IMR-90 (cell line): ENCODE measurements around the gene ST3GAL3.

ENCODE experiments used
- BHLHE40 ChIP-seq: fragments of 150-350 bp; IDR thresholded peaks from 2 replicates; pipeline ENCODE4 v1.6.1; 2016; ENCODE audit warnings: mild to moderate bottlenecking, low read depth, low read length
- CEBPB ChIP-seq: IDR thresholded peaks from 2 replicates; pipeline ENCODE4 v1.6.1; 2012; ENCODE audit warnings: low read depth, low read length, improper control_type of control experiment
- FOS ChIP-seq: fragments of 150-350 bp; IDR thresholded peaks from 2 replicates; pipeline ENCODE4 v1.6.1; 2016; ENCODE audit warnings: low read depth, low read length
- MAFK ChIP-seq: IDR thresholded peaks from 2 replicates; pipeline ENCODE4 v1.6.1; 2012; ENCODE audit warnings: low read depth, low read length, improper control_type of control experiment
- MAZ ChIP-seq: IDR thresholded peaks from 2 replicates; pipeline ENCODE4 v1.6.1; 2012; ENCODE audit warnings: low read depth, mild to moderate bottlenecking, low read length, improper control_type of control experiment, moderate library complexity, borderline replicate concordance
- POLR2A ChIP-seq: IDR thresholded peaks from 2 replicates; pipeline ENCODE4 v1.6.1; 2012; ENCODE audit warnings: mild to moderate bottlenecking, low read depth, low read length
- RAD21 ChIP-seq: IDR thresholded peaks from 2 replicates; pipeline ENCODE4 v1.6.1; 2012; ENCODE audit warnings: low read length, improper control_type of control experiment
- RCOR1 ChIP-seq: IDR thresholded peaks from 2 replicates; pipeline ENCODE4 v1.6.1; 2012; ENCODE audit warnings: mild to moderate bottlenecking, low read length, improper control_type of control experiment; ENCODE audit not compliant: insufficient replicate concordance
- RFX5 ChIP-seq: IDR thresholded peaks from 2 replicates; pipeline ENCODE4 v1.8.0; 2012; ENCODE audit warnings: low read depth, mild to moderate bottlenecking, low read length, moderate library complexity
- SMC3 ChIP-seq: fragments of 150-350 bp; IDR thresholded peaks from 2 replicates; pipeline ENCODE4 v1.6.1; 2016; ENCODE audit warnings: low read depth, mild to moderate bottlenecking, antibody characterized with exemption, low read length, moderate library complexity
- TF ChIP-seq, protein P1 (sequence below): conservative IDR thresholded peaks from 2 replicates; pipeline ENCODE4 v1.5.1; 2012; ENCODE audit warnings: mild to moderate bottlenecking, low read depth, low read length, improper control_type of control experiment
- TF ChIP-seq, protein P2 (sequence below): fragments of 150-350 bp; IDR thresholded peaks from 2 replicates; pipeline ENCODE4 v1.6.1; 2016; ENCODE audit warnings: low read depth, mild to moderate bottlenecking, low read length, moderate library complexity, borderline replicate concordance
- TF ChIP-seq, protein P3 (sequence below): fragments of 150-350 bp; IDR thresholded peaks from 2 replicates; pipeline ENCODE4 v1.6.1; 2017; ENCODE audit warnings: mild to moderate bottlenecking, antibody characterized with exemption, low read length, low read depth

DNA sequence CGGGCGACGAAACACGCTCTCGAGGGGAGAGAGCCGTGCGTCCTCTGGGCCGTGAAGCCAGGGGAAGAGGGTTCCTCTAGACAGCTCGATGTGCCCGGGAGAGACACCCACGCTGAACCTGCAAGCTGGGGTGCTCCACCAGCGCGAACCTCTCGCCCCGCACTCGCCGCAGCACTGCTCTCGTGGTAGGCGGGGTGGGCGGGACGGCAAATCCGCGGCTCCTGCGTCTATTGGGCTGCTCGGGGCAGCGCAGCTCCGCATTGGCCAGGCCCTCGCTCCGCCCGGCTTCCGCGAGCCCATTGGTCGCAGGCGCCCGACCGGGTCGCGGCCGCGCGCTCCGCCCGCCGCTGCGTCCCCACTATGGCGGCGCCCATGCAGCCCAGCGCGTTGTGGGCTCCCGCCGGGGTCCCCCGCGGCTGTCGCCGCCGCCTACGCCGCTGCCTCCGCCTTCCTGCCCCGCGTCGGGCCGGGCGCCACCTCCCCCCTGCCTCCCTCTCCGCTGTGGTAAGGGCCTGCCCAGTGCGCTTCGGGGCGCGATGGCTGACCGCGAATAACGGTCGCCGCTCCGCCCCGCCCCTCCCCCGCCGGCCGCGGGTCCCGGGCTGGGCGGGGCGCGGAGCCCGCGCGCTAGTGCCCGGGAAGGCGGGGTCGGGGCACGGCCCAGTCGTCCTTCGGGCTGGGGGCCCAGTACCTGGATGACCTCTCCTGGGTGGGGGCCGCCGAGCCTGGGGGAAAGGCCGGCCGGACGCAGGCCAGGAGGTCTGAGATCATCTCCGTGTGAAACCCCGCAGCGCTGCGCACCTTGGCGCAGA is at the start of gene ST3GAL3:
- TF ChIP-seq, protein P1, sequence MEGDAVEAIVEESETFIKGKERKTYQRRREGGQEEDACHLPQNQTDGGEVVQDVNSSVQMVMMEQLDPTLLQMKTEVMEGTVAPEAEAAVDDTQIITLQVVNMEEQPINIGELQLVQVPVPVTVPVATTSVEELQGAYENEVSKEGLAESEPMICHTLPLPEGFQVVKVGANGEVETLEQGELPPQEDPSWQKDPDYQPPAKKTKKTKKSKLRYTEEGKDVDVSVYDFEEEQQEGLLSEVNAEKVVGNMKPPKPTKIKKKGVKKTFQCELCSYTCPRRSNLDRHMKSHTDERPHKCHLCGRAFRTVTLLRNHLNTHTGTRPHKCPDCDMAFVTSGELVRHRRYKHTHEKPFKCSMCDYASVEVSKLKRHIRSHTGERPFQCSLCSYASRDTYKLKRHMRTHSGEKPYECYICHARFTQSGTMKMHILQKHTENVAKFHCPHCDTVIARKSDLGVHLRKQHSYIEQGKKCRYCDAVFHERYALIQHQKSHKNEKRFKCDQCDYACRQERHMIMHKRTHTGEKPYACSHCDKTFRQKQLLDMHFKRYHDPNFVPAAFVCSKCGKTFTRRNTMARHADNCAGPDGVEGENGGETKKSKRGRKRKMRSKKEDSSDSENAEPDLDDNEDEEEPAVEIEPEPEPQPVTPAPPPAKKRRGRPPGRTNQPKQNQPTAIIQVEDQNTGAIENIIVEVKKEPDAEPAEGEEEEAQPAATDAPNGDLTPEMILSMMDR: no peak
- TF ChIP-seq SMC3 (no peak), POLR2A (peak; percentile 79), RCOR1 (no peak), RAD21 (no peak), FOS (no peak), MAZ (peak; percentile 25; the same call in 1 of the 2 replicates), RFX5 (no peak), CEBPB (no peak), MAFK (no peak), BHLHE40 (no peak)
- TF ChIP-seq, protein P2, sequence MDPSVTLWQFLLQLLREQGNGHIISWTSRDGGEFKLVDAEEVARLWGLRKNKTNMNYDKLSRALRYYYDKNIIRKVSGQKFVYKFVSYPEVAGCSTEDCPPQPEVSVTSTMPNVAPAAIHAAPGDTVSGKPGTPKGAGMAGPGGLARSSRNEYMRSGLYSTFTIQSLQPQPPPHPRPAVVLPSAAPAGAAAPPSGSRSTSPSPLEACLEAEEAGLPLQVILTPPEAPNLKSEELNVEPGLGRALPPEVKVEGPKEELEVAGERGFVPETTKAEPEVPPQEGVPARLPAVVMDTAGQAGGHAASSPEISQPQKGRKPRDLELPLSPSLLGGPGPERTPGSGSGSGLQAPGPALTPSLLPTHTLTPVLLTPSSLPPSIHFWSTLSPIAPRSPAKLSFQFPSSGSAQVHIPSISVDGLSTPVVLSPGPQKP: no peak
- TF ChIP-seq, protein P3, sequence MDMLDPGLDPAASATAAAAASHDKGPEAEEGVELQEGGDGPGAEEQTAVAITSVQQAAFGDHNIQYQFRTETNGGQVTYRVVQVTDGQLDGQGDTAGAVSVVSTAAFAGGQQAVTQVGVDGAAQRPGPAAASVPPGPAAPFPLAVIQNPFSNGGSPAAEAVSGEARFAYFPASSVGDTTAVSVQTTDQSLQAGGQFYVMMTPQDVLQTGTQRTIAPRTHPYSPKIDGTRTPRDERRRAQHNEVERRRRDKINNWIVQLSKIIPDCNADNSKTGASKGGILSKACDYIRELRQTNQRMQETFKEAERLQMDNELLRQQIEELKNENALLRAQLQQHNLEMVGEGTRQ: peak; percentile 7; the same call in 1 of the 2 replicates
